GM18861 (cell line): Measurements from ENCODE around the gene PRX.

Experiments
- ATAC-seq: cut with Tn5 transposase; IDR thresholded peaks from one replicate; pipeline ENCODE4 v1.9.1; 2021; ENCODE audit not compliant: unreplicated experiment

PRX gene

DNA sequence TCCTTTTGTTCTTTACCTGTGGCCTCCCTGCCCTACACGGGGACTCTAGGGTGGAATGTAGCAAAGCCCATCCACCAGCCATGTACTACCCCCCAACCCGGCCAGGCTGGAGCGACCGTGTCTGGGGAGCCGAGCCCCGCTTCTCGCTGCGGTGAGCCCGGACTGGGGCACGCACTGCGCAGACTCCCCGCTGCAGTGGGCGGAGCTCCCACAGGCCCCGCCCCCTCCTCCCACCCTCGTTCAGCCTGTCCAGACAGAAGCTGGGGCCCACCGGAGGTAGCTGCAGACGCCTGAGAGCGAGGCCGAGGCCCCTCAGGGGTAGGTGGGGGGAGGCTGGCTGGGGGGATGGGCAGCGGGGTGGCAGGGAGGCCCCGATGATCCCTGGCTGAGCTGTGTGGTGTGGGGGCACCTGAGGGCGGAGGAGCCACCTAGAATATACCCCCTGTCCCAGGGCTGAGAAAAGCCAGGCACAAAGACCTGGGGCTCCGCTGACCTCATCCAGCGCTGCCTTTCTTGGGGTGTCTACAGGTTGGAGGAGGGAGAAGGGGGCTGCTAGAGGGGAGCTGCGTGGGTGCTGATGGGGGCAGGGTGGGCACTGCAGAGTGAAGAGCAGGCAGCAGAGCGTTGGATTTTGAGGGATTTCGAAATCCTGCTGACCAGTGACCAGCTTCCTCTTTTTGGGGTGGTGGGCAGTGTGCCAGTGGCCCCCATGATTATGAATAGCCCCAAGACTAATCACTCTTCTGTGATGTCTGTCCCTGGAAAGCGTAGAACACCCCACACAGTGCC is 47.4 kb downstream of the PRX start:
- no peak for ATAC-seq

DNA sequence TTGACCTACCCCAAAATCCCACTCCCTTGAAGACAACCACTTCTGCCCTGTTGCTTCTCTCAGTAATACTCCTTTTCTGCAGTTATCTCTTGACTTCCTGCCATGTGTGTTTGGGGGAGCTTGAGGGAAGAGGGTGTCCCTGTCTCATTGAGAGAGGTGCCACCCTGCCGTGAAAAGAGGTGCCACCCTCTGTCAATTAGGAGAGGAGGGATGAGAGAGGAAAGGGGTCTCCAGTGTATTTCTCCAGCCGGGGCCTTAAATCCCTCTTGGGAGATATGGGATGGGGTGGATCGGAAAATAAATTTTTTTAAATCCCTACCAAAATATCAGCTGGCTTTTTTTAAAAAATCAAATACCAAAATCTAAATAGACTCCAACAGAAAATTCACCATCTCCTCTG is 48.2 kb downstream of the PRX start:
- ATAC-seq = no peak

DNA sequence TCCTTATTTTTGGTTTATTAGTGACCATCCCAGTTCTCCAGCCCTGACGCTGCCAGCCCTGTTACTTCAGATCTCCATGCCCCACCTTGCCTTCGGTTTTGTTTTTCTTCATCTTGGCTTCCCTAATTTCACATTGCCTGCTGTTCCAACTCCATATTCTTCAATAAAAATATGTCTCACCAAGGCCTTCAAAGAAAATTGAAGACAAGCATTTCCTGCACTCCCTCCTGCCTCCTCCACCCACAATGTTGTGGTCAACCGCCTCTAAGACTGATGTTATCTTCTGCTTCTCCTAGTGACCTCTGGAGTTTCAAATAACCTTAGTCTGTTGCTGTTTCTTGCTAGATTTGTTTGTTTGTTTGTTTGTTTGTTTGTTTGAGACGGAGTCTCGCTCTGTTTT is 50.1 kb downstream of the PRX start:
- ATAC-seq = no peak

DNA sequence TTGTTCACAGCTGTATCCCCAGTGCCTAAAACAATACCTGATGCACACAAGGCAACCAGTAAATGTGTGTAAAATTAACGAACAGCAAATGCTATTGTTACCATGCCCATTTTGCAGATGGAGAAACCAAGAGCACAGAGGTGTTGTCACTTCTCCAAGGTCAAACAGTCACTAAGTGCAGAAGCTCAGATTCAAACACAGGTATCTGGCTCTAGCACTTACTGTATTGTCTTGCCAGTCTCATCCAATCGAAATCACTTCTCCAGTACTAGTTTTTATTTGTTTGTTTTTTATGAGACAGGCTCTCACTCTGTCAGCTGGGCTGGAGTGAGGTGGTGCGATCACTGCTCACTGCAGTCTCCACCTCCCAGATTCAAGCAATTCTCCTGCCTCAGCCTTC is 51.0 kb downstream of the PRX start:
- no peak for ATAC-seq

DNA sequence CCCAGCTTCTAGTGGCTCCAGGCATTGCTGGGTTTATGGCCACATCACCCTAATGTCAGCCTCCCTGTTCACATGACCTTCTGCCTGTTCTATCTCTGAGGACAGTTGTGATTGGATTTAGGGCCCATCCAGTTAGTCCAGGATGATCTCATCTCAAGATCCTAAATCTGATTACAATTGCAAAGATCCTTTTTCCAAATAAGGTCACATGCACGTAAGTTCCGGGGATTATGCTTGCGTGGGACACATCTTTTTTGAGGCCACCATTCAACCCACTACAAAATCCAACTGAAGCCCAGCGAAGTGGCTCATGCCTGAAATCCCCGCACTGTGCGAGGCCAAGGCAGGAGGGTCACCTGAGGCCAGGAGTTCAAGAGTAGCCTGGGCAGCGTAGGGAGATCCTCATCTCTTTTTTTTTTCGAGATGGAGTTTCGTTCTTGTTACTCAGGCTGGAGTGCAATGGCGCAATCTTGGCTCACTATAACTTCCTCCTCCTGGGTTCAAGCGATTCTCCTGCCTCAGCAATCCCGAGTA is 52.4 kb downstream of the PRX start:
- no peak for ATAC-seq

DNA sequence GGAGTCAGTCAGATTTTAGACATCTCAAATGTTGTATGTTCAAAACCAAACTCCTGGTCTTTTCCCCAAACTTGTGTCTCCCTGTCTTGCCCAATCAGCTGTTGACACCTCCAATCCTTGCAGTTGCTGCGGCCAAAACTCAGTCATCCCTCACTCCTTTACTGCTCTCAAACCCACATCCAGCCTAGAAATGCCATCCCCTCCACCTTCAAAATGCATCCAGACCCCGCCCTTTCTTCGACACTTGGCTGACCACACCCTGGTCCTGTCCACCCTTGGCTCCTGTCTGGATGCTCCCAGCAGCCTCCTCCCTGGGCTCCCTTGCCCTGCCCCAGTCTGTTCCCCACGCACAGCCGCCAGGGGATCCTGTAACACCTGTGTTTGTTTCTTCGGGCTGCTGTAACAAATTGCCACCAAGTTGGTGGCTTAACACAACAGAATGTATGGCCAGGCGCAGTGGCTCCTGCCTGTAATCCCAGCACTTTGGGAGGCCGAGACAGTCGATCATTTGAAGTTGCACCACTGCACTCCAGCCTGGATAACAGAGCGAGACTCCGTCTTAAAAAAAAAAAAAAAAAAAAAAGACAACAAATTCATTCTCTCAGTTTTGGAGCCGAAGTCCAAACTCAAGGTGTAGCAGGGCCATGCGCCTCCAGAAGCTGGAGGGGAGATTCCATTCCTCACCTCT is 53.0 kb downstream of the PRX start:
- ATAC-seq = no peak

GRCh38 chr19:40358773-40359172 is 54.4 kb downstream of the PRX start:
- ATAC-seq = no peak

DNA sequence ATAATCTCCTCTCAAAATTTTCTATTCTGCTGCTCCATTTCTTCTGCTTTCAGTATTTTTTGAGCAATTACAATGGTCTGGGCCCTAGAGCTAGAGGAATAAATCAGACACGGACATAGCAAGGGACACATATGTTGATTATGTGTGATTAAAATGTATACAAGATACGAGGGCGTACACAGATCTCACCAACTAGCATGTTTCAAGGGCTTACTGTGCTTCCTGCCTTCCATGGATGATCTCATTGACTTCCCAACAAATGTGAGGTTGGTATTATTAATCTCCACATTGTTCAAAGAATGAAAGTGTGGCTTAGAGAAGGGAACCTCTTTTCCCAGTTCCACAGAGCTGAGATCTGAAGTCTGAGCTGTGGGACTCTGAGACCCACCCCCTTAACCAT is 55.5 kb downstream of the PRX start:
- no peak for ATAC-seq

GRCh38 chr19:40356681-40357595 is 56.2 kb downstream of the PRX start:
- ATAC-seq = no peak

DNA sequence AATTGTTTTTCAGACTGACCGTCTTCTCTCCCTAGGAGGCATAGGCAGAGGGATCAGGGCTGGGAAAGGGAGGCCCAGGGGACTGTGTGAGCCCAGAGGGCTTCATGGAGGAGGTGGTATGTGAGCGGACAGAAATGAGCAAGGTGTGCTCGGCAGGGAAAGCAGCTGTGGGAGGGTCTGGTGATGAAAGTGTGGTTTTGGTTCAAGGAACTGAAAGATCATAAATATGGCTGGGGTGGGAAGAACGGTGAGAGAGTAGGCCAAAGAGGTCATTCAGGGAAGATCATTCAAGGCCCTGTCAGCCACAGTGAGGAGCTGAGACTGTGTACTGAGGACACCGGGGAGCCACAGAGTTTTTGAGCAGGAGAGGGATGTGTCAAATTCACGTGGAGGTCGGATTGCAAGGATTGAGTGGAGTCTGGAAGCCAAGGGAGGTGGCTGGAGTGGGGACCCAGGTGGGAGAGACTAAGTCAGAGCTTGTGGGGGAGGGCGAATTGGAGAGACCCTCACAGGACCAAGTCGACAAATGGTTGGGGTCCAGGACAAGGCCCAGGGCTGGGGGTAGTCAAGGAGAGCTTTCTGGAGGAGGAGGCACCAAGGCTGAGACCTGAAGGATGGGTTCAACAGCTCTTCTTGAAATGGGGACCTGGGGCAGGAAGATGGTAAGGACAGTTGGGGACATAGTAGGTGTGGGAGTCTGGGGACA is 57.0 kb downstream of the PRX start:
- no peak for ATAC-seq

DNA sequence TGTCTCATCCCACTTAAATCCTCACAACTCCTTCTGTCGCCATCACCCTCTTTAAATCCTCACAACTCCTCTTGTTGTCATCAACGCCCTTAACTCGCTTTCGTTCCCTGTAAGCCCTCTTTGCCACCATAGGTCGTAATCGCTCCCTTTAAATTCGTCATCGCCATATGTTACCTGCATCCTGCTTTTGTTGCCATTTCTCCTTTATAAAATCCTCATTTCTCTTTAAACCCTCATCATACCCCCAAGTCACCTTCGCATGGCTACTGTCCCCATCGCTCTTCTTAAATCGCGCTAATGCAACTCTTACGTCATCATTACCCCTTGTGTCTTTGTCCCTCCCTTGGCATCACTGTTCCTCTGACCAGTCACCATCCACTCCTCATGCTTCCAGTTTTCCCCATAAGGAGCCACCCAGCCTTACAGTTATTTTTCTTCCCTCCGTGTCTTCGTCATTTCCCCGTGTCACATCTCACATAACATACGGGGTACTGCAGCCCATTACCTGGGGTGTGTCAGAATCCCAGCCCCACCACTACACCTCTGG is 64.1 kb downstream of the PRX start:
- ATAC-seq = no peak

DNA sequence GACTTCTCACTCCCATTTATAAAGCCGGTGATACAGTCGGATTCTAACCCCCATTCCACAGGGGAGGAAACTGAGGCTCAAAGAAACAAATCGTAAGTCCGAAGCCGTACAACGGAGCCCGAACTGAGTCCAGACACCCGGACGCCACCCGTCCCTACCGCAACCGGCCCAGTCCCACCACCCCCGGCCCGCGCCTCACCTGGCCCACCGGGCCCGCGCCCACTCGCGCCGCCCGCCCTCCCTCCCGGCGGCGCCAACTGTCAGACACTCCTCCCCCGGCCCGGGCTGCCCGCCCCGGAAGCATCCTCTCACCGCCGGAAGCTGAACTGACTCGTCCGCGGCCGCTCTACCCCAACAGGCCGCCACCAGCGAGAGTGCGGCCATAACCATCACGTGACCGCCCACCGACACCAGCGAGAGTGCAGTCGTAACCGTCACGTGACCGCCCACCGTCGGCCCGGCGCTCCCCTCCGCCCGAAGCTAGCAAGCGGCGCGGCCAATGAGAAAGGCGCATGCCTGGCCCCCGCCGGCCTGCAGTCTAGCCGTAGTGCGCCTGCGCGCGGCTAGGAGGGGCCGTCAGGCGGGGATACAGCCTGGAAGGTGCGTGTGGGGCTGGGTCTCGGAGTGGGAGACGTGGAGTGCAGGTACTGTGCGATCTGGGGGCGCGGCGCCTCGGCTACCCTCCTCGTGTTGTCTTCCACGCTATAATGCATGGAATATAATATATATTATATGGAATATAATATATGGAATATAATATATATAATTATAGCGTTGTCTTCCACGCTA is 64.9 kb downstream of the PRX start, which contains the start of the genes C19orf47 and PLD3:
Gene C19orf47 (minus strand): TSS at position 273 of the 789 bp plus-strand sequence. CDS start 6,540 bp downstream, outside the sequence.
Gene PLD3 (plus strand): TSS at position 571 of the 789 bp plus-strand sequence. CDS start 17,789 bp downstream, outside the sequence.
- ATAC-seq = peak; percentile 91

DNA sequence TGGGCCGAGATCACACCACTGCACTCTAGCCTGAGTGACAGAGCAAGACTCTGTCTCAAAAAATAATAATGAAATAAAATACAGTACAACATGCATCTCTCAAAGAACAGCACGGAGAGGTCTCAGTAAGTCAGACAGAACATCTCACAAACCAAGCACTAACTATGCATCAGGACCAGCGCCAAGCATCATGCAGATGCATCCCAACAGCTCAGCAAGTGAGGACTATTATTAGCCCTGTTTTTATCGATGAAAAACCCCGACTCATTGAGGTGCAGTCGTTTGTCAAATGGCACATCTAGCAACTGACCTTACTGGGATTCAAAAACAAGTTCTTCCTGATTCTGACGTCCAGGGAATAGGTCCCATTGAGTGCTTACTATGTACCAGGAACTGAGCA is 68.8 kb downstream of the PRX start:
- ATAC-seq = no peak
